NOMO-1 (cell line): ENCODE measurements around the gene ALS2CL.

ENCODE experiments used
- DNase-seq, 2 experiments: peaks; one replicate each; lab custom pipeline; 2025; ENCODE audit not compliant: unreplicated experiment in 2 of 2; lab: John Stamatoyannopoulos, UW

The ALS2CL gene

DNA sequence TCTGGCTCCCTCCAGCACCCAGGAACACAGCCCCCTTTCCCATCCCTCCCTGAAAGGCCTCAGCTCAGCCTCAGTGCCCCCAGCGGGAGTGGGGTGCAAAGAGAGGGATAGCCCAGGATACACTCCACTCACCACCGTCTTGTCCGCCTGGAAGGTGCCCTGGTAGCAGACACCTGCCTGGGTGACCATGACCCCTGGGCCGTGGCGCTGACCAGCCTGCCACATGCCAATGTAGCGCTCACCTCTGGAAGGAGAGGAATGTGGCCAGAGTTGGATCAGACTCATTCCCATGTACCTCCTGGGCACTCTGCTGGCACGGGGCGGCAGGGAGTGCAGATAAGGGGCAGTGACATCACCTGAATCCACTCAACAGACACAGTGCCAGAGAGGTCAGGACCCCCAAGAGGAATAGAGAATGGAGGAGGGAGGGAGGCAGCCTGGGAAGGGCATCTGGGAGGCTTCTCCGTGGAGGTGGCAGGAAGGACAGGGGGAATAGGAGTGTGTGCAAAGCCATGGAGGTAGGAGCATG lies 13.1 kb downstream of the ALS2CL start:
- no peak for DNase-seq

DNA sequence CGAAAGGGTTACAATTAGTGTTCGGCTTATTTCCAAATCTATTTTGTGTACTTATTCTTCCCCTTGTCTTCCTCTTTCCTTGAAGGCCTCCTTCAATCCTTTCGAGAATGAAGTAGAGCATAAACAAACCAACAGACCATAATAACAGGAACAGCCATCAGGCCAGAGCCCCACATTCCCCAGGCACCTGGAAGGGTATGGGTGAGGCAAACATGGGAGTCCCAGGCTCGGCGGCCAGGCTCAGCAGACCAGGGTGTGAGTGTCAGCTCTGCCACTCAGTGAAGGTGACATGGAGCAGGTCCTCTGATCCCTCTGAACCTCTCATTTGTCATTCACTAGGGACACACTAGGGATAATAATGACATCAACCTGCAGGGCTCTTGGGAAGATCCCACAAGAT lies 13.8 kb downstream of the ALS2CL start:
- DNase-seq: no peak

DNA sequence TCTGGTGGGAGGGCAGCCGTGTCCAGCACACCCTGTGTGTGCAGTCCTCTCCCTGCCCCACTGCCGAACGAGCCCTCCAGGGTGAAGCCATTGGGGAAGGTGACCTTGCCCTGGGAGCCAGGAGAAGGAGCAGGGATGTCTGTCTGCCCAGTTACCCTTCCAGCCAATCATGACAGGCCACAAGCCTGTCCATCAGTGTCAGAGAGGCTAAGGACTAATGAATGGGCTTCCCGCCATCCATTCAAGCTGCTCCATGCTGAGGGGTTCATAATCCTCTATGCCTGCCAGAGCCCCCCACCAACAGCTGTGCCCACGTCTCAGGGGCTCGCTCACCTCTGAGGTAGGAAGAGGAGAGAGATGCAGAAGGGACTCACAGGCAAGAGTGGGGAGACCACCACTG lies 15.2 kb downstream of the ALS2CL start:
- no peak for DNase-seq

DNA sequence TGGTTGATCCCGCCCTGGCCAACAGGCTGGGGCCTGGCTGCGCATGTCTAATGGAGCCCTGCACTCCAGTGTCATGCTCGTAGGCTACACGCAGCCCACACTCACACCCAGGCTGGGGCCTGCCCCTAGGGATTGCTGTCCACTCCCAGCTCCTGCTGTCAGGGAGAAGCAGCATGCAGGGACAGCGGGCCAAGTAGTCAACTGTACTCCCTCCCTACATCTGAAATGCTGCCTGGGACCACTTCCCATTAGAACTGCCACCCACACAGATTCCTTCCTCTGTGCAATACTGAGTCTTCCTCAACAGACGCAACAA lies 16.1 kb downstream of the ALS2CL start:
- DNase-seq: no peak

DNA sequence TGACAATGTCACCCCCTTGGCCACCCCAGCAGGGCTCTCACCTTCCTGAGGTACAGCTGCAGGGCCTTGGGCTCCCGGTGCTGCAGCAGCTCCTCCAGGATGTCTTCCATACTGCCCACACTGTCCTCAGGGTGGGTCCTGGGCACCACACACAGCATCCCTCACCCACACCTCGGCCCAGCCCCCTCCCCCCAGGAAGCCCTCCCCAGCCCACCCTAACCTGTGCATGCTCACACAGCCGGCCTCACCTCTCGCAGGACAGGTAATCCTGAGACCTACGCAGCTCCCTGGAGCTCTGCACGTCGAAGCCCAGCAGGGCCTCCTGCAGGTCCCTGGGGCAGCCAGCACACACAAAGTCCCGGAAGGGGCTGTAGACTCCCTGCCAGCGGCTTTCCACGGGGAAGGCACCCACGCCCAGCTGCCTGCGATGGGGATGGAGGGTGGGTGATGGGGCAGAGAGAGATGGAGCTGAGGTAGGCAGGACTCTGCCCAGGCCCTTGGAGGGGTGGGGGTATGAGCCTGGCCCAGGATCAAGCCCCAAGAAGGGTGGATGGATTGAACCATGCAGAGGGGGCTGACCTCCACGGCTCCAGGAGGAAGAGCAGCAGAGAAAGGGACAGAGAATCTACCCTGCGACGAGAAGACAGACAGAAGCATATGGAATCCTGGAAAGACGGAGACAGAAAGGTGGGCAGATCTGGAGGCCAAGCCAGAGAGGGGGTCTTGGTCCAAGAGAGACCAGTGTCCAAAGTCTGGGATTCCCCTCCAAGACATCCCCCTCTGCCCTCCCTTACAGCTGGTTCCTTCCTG lies 16.7 kb downstream of the ALS2CL start:
- no peak for DNase-seq

DNA sequence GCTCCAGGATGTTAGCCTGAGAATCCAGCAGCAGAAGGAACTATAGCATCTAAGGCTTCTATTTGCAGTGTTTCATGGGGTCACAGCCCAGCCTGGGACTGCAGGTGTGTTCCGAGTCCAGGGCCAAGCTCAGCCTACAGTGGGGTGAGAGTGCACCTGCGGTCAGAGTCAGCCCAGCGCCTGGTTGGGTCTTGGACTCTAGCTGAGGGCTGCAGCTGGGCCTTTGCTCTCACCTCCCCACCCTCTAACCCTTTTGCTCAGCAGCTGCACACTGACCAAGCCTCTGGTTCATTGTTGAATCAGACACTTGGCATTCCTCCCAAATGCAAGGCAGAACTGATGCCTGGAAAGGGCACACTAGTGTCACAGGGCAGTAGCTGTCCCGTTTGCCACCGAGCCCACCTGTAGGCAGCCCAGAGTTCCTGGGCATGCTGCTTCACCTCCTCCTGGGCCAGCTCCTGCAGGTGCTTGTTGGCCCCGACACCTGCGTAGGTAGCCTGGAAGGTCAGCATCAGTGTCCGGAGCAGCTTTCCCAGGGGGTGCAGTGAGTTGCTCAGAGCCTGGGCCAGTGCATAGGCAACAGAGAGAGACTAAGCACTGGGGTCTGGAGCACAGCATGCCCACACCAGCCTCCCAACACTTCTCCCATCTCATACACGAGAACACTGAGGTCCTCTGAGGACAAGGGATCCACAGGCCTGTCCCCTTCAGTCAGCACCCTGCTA lies 17.5 kb downstream of the ALS2CL start:
- no peak for DNase-seq

DNA sequence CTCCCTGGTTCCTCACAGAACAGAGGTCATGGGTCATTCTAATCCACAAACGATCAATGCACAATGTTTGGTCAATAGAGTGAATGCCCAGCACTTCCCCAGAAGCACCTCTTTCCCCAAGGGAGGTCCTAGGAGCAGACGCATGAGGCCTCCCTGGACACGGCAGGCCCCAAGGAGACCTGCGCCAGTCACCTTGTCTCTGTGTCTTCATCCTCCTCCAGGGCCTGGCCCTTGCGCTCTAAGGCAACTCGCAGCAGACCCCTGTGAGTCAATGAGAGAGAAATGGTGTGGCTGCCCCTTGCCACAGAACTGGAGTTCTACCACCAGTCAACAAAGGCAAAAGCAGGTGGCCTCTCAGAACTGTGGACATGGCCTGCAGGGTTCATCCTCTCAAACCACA lies 18.1 kb downstream of the ALS2CL start:
- no peak for DNase-seq

DNA sequence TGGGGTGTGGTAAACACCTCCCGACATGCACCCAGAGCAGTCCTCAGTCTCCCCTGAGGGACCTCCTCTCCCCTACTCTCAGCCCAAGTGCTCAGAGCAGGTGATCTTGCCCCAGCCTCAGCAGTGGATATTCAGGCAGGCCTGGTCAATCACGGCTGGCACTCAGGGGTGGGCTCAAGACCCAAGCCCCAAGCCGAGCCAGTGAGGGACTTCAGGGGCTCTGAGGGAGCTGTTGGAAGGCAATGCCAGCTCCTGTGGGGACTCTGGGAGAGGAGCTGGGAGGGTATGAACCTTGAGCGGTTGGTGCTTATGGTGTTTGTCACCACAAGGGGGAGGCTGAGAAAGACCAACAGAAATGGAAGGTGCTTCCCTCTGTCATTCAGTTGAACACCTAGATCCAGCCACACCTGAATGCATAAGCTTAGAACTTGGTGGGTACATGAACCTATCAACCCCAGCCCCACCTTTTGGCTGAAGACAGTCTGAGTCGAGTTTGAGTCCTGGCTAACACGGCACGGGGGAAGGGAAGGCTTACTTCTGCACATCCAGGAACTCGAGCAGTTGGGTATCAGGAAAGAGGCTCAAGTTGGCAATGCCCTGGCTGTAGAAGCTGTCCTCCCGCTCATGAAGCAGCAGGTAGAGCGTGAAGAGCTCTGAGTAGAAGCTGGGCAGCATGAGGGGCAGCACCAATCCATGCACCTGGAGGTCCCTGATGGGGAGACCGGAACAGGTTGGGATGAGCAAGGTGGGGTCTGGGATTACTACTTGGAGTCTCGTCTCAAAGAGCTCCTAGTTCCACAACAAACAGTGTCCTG lies 19.2 kb downstream of the ALS2CL start:
- no peak for DNase-seq

DNA sequence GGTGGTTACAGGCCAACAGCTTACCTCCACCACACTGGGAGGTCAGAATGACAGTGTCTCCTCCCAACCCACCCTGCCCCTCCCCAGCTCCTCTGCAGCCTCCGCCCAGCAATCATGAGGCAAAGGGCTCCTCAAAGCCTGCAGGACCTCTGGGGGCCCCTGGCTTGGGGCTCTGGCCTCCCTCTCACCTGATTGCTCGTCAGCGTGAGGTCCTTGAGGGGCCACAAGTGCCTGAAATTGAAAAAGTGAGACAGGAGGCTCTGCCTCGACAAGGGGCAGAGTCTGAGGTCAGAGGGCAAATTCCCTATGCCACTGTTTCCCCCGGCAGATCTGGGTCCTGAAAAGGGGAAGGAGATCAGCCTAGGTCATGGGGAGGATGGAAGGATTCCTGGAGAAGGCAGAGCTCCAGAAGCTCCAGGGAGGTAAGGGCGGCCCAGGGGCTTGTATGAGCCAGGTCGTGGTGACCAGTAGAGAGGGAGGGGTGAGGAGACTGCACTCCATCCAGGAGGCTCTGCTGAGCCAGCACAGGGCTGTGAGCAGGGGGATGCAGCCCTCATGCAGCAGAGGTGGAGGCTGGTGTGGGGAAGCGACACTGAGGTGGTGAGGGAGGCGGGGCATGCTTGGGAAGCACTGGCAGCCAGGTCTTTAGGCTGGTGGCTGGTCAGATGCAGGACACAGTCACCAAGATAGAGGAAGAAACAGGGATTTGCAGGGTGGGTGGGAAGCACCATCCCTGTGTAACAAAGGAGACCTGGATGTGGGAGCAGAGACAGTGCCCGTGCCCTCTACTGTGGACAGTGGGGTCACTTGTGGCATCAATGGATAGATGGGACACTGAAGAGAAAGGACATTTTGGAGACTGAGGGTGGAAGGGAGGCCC lies 20.1 kb downstream of the ALS2CL start:
- no peak for DNase-seq

DNA sequence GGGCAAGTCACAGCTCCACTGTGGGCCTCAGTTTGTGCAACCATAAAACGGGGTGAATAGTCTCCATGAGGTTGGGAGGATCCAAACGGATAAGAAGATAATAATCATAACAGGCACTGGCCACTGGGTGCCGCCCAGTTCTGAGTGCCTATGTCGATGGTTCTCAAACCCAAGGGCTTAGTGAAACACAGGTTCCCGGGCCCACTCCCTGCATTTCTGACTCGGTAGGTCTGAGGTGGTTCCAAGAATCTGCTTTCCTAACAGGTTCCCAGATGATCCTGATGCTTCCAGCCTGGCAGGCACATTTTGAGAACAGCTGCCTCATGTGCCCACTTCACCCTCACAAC lies 21.2 kb downstream of the ALS2CL start:
- no peak for DNase-seq

DNA sequence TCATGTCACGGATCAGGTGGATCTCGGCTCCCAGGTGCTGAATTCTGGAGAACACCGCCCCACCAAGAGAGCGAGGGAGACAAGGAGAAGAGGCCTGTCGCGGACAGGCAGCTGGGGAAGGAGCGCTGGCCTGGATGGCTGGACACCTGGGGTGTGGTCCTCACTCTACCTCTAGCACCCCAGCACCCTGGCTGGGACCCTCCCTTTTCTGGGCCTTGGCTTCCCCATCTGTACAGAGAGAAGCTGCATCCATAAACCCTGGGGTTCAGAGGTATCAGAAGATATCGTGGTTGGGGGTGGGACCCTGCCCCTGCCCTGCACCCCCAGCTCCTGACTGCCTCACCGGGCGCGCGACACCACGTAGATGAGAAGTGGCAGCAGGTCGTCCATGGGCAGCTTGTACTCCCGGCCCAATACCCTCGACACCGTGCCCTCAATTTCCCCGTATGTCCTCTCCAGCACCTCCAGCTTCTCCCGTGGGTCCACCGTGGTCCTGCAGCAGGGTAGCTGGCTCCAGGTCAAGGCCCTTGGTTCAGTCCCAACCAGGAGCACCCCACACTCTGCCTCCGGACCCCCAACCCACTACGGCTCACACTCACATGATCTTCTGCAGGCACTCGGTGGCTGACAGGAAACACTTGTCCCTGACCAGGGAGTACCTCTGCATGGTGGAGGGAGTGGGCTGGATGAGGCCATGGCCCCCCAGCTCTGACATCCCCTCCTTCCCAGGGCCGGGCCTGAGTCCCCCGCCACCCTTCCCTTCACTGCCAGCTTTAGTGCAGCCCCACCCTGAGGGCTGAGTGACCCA lies 21.7 kb downstream of the ALS2CL start:
- no peak for DNase-seq

DNA sequence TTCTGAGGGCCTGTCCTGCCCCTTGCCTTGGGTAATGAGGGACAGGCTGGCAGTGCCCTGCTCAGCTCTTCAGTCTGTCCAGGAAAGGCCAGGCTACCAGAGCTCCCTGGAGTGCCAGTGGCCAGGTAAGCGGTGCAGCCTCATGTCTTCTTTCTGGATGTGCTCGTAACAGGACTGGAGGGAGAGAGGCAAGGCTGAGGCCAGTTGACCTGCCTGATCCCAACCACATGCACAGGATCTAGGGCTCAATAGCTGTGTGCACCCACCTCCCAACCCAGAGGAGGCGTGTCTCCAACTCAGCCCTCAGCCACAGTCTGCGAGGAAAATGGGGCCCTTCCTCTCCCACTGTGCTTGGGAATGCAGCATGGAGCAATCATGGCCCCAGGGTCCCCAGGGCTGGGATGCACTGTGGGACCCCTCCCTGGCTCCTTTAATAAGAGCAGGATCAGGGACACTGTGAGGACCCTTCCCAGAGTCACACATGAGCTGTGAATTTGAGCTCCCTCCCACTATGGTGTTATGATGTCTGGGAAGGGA lies 22.5 kb downstream of the ALS2CL start:
- no peak for DNase-seq

DNA sequence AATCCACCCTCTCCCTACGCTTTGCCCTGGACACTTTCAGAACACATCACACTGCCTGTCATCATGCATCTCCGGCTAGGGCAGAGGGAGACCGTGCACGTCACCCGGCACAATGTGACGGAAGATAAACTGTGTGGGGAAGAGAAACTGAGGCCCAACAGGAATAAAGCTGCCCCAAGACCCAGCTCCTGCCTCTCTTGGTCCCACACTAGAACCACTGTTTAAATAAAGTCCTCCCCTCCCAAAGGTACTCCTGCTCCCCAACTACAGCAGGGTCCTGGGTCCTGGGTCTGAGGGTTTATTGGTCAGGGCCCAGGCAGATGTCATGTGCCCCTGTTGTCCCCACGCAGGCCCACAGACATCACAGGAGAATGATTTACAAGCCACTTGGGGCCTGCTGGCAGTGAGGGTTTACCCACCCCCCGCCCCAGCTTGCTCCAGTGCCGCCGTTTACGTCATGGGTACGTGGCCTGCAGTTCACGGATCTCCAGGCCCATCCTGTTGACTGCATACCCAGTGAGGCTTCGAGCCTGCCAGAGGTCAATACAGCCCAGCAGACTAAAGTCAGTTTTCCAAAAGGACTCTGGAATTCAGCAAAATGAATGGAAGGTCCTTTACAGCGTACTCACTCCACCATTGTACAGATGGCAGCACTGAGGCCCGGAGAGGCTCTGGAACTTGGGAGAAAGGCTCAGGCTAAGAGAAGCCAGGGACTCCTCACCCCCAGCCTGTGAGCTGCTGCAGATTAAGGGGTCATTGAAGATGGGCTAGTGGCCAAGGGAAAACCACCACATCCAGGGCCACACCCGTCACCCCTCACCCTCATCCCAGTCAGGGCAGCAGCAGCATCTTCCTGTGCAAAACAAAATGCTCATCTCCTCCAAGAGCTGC lies 23.2 kb downstream of the ALS2CL start:
- DNase-seq: no peak

DNA sequence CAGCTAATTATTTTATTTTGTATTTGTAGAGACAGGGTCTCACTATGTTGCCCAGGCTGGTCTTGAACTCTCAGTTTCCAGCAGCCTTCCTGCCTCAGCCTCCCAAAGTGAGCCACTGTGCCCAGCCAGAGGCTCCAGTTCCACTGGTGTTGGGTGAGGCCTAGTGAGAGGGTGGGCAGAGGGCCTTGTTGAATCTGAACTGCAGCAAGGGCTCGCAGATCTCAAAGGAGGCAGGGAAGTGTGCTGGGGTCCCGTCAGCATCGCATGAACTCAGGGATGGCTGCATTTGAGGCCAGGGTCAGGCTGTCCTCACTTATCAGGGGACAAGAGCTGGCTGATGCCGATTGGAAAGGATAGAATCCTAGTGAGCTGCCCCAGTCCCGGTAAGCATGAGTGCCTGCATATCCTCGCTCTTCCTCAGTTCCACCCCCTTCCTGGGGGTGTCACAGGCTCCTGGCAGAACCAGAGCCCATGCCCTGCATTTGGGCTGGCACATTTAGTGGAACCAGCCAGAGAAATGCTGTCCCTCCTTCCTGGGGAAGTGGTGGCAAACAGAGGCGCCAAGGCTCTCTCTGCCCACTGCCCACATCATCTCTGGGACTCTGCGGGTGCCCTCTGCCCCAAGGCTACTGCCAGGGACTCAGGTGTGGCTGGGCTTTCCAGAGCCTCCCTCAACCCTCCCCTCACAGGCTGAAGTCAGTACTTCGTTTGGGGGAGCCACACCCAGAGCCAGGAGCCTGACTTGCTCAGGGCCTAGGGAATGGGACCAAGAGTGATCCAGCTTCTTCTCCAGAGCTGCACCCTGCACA lies 24.1 kb downstream of the ALS2CL start:
- DNase-seq: no peak

DNA sequence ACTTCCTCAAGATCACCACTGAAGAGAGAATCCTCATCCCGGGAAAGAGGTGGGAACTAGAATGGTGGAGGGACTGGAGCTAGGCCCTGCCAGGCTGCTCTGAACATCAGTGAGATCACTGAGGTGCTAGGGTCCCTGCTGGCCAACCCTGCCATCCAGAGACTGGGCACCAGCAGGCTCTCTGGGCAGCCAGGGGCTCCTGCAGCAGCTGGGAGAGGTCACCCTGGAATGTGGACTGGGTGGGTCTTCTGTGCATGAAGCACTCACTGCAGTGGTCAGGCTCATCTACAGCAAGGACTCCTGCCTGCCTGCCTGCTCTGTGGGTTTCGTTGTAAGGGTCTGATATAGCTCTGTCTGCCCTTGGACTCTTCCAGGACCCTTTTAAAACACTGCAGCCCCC lies 24.9 kb downstream of the ALS2CL start:
- no peak for DNase-seq

DNA sequence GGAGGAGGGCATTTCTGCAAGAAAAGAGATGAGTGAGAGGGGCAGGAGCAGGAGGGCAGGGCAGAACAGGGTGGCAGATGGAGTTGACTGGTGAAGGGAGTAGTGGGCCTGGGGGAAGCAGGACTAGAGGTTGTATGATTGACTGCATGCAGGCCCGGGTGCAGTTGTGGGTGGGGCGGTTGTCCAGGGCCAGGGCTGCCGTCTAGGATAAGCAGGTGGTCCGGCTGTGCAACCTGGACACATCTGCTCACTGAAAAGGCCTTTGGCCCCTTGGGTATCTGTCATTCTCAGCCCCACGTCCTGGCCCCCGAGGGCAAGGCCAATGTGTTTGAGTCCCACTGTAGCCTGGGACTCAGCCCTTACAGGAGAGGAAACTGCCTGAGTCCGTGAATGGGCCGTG lies 25.4 kb downstream of the ALS2CL start:
- DNase-seq: no peak

DNA sequence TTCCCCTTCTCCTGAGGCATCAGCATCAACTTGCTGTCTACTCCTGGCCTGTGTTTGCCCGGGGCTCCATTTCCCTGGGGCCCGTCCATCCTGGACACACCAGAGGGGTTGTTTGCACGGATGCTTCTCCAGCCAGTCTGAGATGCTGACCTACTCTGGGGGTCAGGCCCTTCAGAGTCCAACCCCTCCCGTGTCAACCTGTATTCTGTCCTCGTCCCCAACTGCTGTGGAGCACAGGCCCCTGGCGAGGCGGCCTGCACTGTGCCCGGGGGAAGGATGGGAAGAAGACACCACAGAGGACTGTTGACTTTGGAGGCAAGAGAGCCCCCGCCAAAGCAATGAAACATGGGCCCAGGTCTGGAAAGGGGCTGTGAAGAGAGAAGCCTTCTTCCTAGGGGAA lies 25.8 kb downstream of the ALS2CL start:
- DNase-seq: no peak
